Peyer's patch (tissue), 4 donors: Measurements from ENCODE around the gene SNX6.

Experiments used
- POLR2A ChIP-seq, 2 donors: fragments of 450-650 bp; IDR thresholded peaks; one replicate each; pipeline ENCODE4 v1.5.1; 2017; ENCODE audit warnings: antibody characterized with exemption in 2 of 2, mild to moderate bottlenecking in 2 of 2, moderate library complexity in 2 of 2
- TF ChIP-seq, protein P1 (sequence below), 6 experiments: fragments of 450-650 bp in 4 of 6; fragments of 200-600 bp in 2 of 6; sonication (generic) in 1 of 6; IDR thresholded peaks; one replicate each; pipeline ENCODE4 v1.5.1; 2017 to 2019; ENCODE audit warnings: antibody characterized with exemption in 6 of 6, mild to moderate bottlenecking in 3 of 6, moderate library complexity in 1 of 6

DNA sequence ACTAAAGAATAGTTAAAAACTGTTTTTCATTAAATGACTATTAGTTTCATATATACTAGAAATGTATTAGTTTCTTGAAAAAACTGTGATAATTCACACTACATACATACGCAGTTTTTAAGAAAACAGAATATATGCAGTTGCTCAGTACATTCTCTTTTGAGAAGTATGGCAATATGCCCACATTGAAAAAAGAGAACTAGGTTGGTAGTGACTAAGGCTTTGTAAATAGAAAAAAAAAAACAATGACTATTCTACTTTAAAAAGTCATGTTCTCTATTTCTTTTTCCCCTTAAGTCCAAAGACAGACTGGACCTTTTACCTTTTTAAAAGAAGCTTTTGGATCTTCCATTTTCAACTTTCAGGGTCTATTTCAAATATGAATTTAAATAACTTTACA lies 25.0 kb downstream of the SNX6 start:
- TF ChIP-seq, protein P1, sequence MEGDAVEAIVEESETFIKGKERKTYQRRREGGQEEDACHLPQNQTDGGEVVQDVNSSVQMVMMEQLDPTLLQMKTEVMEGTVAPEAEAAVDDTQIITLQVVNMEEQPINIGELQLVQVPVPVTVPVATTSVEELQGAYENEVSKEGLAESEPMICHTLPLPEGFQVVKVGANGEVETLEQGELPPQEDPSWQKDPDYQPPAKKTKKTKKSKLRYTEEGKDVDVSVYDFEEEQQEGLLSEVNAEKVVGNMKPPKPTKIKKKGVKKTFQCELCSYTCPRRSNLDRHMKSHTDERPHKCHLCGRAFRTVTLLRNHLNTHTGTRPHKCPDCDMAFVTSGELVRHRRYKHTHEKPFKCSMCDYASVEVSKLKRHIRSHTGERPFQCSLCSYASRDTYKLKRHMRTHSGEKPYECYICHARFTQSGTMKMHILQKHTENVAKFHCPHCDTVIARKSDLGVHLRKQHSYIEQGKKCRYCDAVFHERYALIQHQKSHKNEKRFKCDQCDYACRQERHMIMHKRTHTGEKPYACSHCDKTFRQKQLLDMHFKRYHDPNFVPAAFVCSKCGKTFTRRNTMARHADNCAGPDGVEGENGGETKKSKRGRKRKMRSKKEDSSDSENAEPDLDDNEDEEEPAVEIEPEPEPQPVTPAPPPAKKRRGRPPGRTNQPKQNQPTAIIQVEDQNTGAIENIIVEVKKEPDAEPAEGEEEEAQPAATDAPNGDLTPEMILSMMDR (IDR thresholded peaks at IDR 0.05) = no peak
- TF ChIP-seq POLR2A (IDR thresholded peaks at IDR 0.05) = no peak
